Neuronal stem cell (in vitro differentiated cells): ENCODE data around the gene DAPK2.

Experiments
- DNase-seq: peaks from one replicate; pipeline ENCODE4 v3.0.0-alpha.2; 2013; ENCODE audit warnings: low spot score
- H2AFZ ChIP-seq: one replicate; pipeline ENCODE4 v1.6.1; 2013; ENCODE audit warnings: mild to moderate bottlenecking, low read length, inconsistent platforms
- H2AK5ac ChIP-seq: 2 replicates; pipeline ENCODE4 v1.6.1; 2013; ENCODE audit warnings: low read depth, mild to moderate bottlenecking, inconsistent platforms, low read length, moderate library complexity, mixed read lengths
- H2BK120ac ChIP-seq: 2 replicates; pipeline ENCODE4 v1.6.1; 2013; ENCODE audit warnings: low read depth, mild to moderate bottlenecking, inconsistent platforms, low read length, moderate library complexity, mixed read lengths
- H2BK12ac ChIP-seq: one replicate; pipeline ENCODE4 v1.6.1; 2013; ENCODE audit warnings: low read length, inconsistent platforms
- H2BK15ac ChIP-seq: 2 replicates; pipeline ENCODE4 v1.6.1; 2013; ENCODE audit warnings: mild to moderate bottlenecking, low read length, inconsistent platforms, mixed read lengths
- H2BK5ac ChIP-seq: one replicate; pipeline ENCODE4 v1.6.1; 2013; ENCODE audit warnings: inconsistent platforms, mild to moderate bottlenecking, low read length, moderate library complexity
- H3K14ac ChIP-seq: one replicate; pipeline ENCODE4 v1.6.1; 2013; ENCODE audit warnings: low read length, inconsistent platforms
- H3K18ac ChIP-seq: 2 replicates; pipeline ENCODE4 v1.6.1; 2013; ENCODE audit warnings: low read length, inconsistent platforms
- H3K23ac ChIP-seq: 2 replicates; pipeline ENCODE4 v1.6.1; 2013; ENCODE audit warnings: low read depth, mild to moderate bottlenecking, mixed read lengths, low read length, inconsistent platforms; ENCODE audit not compliant: poor library complexity
- H3K27ac ChIP-seq: replicated peaks from 3 replicates; pipeline ENCODE4 v1.5.1; 2013; ENCODE audit warnings: low read length, inconsistent platforms
- H3K27me3 ChIP-seq, 3 experiments: 2 replicates each; pipeline ENCODE4 v1.6.1; 2013; ENCODE audit warnings: low read length in 3 of 3, mild to moderate bottlenecking in 2 of 3, inconsistent platforms in 1 of 3, low read depth in 1 of 3, mixed read lengths in 1 of 3, moderate library complexity in 1 of 3; ENCODE audit not compliant: control insufficient read depth in 3 of 3, insufficient read depth in 3 of 3
- H3K36me3 ChIP-seq, 2 donors: replicated peaks in 1 of 2; 2 replicates each; pipeline ENCODE4 v1.6.1; 2013; ENCODE audit warnings: low read length in 2 of 2; ENCODE audit not compliant: control insufficient read depth in 2 of 2, insufficient read depth in 2 of 2
- H3K4ac ChIP-seq: 2 replicates; pipeline ENCODE4 v1.6.1; 2013; ENCODE audit warnings: inconsistent platforms, mild to moderate bottlenecking, low read length, moderate library complexity
- H3K4me1 ChIP-seq, 2 donors: 1 replicate in 1 of 2; 2 replicates in 1 of 2; pipeline ENCODE4 v1.6.1; 2013; ENCODE audit warnings: low read length in 2 of 2, low read depth in 1 of 2; ENCODE audit not compliant: control insufficient read depth in 2 of 2, insufficient read depth in 1 of 2
- H3K4me2 ChIP-seq: one replicate; pipeline ENCODE4 v1.6.1; 2013; ENCODE audit warnings: mild to moderate bottlenecking, low read length, inconsistent platforms; ENCODE audit not compliant: insufficient read depth, poor library complexity, severe bottlenecking
- H3K4me3 ChIP-seq, 2 donors: 2 replicates each; pipeline ENCODE4 v1.5.1; 2013; ENCODE audit warnings: low read length in 2 of 2, mild to moderate bottlenecking in 2 of 2, inconsistent platforms in 1 of 2, moderate library complexity in 1 of 2
- H3K79me1 ChIP-seq: one replicate; pipeline ENCODE4 v1.6.1; 2013; ENCODE audit warnings: low read depth, mild to moderate bottlenecking, inconsistent platforms, low read length, moderate library complexity
- H3K9ac ChIP-seq: one replicate; pipeline ENCODE4 v1.6.1; 2013; ENCODE audit warnings: mild to moderate bottlenecking, low read depth, low read length, inconsistent platforms; ENCODE audit not compliant: poor library complexity
- H3K9me3 ChIP-seq, 2 donors: replicated peaks in 1 of 2; 2 replicates each; pipeline versions ENCODE3 to v1.6.1; 2013; ENCODE audit warnings: low read length in 2 of 2, mild to moderate bottlenecking in 2 of 2, inconsistent platforms in 1 of 2, low read depth in 1 of 2, mixed read lengths in 1 of 2, moderate library complexity in 1 of 2; ENCODE audit not compliant: control insufficient read depth in 2 of 2, insufficient read depth in 1 of 2
- H4K8ac ChIP-seq: one replicate; pipeline ENCODE4 v1.6.1; 2013; ENCODE audit warnings: low read depth, mild to moderate bottlenecking, inconsistent platforms, low read length, moderate library complexity
- H4K91ac ChIP-seq: one replicate; pipeline ENCODE4 v1.6.1; 2013; ENCODE audit warnings: low read length, low read depth, mild to moderate bottlenecking, inconsistent platforms; ENCODE audit not compliant: poor library complexity
- WGBS, 2 donors: extraction: QIAGEN DNeasy Blood & Tissue Kit; methylation state at CpG; one replicate each; pipeline ENCODE4 v1.1.7; 2013; ENCODE audit warnings: missing lambda C conversion rate in 2 of 2, mixed read lengths in 1 of 2; ENCODE audit not compliant: insufficient read length in 2 of 2, insufficient replicate concordance in 1 of 2; ENCODE audit errors: extremely low coverage in 2 of 2; 5-methylcytosine and 5-hydroxymethylcytosine counted together

DAPK2 gene

DNA sequence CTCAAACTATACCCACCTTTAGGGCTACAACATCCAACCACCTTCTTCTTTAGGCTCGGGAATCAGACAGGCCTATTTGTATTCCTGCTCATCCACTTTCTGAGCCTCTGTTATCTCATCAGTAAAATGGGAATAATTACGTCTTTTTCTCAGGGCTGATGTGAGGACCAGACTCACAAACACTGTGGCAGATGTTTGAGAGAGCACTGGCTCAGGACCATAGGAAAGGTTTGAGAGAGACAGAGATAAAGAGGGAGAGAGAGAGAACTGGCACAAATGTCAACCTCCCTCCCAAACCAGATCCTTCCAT is 4.8 kb upstream of the DAPK2 start:
- no peak overlapping the region for H4K91ac ChIP-seq

DNA sequence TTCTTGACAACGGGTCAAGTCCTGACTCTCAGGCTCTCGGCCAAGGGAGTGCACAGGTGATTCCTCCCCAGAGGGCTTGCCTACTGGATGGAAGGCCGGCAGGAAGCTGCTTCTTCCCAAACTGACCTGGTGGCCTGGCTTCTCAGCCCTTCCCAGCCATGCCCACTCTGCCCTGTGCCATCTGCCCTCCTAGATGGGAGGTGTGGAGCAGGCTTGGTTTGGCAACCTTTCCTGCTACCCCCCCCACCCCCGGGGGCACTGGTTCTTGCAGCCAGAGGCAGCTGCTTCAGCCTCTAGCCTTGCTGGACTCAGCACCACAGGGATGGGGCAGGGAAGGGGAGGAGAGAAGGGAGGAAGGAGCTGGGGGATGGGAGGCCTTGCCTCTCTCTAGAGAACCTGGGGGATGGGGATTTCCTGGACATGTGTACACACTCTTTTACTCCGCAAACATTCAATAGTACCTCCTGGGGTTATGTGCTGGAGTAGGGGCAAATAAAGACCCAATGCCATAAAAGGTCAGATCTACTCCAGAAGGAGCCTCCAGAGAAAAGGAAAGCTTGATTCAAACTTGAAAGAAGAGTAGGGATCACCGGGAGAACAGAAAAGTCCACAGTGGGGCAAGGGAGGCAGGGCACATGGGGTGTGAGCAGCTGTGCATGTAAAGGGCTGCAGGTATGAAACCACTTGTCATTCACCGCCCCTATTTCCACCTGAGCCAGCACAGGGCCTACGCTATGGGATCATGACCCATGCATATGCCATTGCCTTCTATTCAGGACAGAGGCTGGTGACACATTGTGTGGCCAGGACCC is 4.2 kb upstream of the DAPK2 start:
- Histone ChIP-seq H3K14ac (no peak overlapping the region), H3K27me3 (peaks cover 0 to 20% (median 0%) of the 10 kb centered on the region in 3 experiments), H3K4ac (no peak overlapping the region), H2AK5ac (no peak overlapping the region), H3K9me3 (no peaks in the 10 kb centered on the region), H3K27ac (no peak overlapping the region), H2BK5ac (no peak overlapping the region), H2AFZ (peak overlapping the region; percentile 60), H3K23ac (no peak overlapping the region), H3K9ac (peak overlapping the region; percentile 44), H4K8ac (no peak overlapping the region), H3K18ac (peak overlapping the region; percentile 89), H3K36me3 (no peaks in the 10 kb centered on the region), H2BK120ac (no peak overlapping the region), H2BK12ac (no peak overlapping the region), H3K4me1 (peaks cover 17 to 38% of the 10 kb centered on the region in 2 donors), H3K4me3 (no peak overlapping the region), H3K4me2 (no peak overlapping the region), H4K91ac (no peak overlapping the region), H3K79me1 (no peaks in the 10 kb centered on the region), H2BK15ac (peak overlapping the region; percentile 20)
- no CpG with 5 or more reads among the region's 8 CpGs for WGBS, 2 donors
- no peak for DNase-seq

More for the DNA sequence above, 4.8 kb upstream of the DAPK2 start:
- no peak overlapping the region for H3K4ac ChIP-seq
- no peak for DNase-seq
- H3K4me2 ChIP-seq = no peak overlapping the region
- no peaks in the 10 kb centered on the region for H3K36me3 ChIP-seq
- H3K27ac ChIP-seq = no peak overlapping the region
- no peak overlapping the region for H4K8ac ChIP-seq
- peaks cover 0 to 16% (median 0%) of the 10 kb centered on the region in 3 experiments for H3K27me3 ChIP-seq
- no peaks in the 10 kb centered on the region for H3K79me1 ChIP-seq
- H3K18ac ChIP-seq = no peak overlapping the region
- no peak overlapping the region for H2BK15ac ChIP-seq
- no peak overlapping the region for H3K4me3 ChIP-seq
- peaks cover 13 to 38% of the 10 kb centered on the region in 2 donors for H3K4me1 ChIP-seq
- no CpG with 5 or more reads among the region's 2 CpGs for WGBS, 2 donors
- H3K9me3 ChIP-seq = no peaks in the 10 kb centered on the region
- H3K9ac ChIP-seq = no peak overlapping the region
- no peak overlapping the region for H2BK12ac ChIP-seq
- no peak overlapping the region for H2BK5ac ChIP-seq
- no peak overlapping the region for H2BK120ac ChIP-seq
- H3K14ac ChIP-seq = no peak overlapping the region
- no peak overlapping the region for H2AK5ac ChIP-seq
- no peak overlapping the region for H3K23ac ChIP-seq
- no peak overlapping the region for H2AFZ ChIP-seq

- no peaks in the 10 kb centered on the region for H3K79me1 ChIP-seq
- H3K36me3 ChIP-seq = no peaks in the 10 kb centered on the region
- no peak overlapping the region for H3K4me3 ChIP-seq
- no peak overlapping the region for H2BK15ac ChIP-seq
- H3K23ac ChIP-seq = no peak overlapping the region
- no peak overlapping the region for H3K14ac ChIP-seq
- no peak overlapping the region for H3K18ac ChIP-seq
- H3K9ac ChIP-seq = no peak overlapping the region
- no peak overlapping the region for H3K4me2 ChIP-seq
- H2BK5ac ChIP-seq = no peak overlapping the region
- H3K27me3 ChIP-seq = peaks cover 0 to 24% (median 0%) of the 10 kb centered on the region in 3 experiments
- no peak overlapping the region for H4K8ac ChIP-seq
- no peak overlapping the region for H3K27ac ChIP-seq
- H2BK120ac ChIP-seq = no peak overlapping the region
- H4K91ac ChIP-seq = no peak overlapping the region
- WGBS, 2 donors = no CpG with 5 or more reads among the region's 1 CpG
- H2AK5ac ChIP-seq = no peak overlapping the region
- H2BK12ac ChIP-seq = no peak overlapping the region
- DNase-seq = no peak
- H3K4me1 ChIP-seq = peaks cover 18 to 38% of the 10 kb centered on the region in 2 donors
- H2AFZ ChIP-seq = no peak overlapping the region
- no peak overlapping the region for H3K4ac ChIP-seq
- no peaks in the 10 kb centered on the region for H3K9me3 ChIP-seq
Measured at GRCh38 chr15:64048781-64049460, 2.6 kb upstream of the DAPK2 start.

- Histone ChIP-seq H3K18ac (peak overlapping the region; percentile 55), H3K4me1 (peaks cover 14 to 15% of the 10 kb centered on the region in 2 donors), H3K4me2 (peak overlapping the region; percentile 77), H3K27ac (no peak overlapping the region), H3K9ac (peak overlapping the region; percentile 52), H3K79me1 (no peaks in the 10 kb centered on the region), H4K91ac (no peak overlapping the region), H2BK120ac (no peak overlapping the region), H3K4me3 (peak overlapping the region; percentile 18 to 80), H2BK5ac (no peak overlapping the region), H2BK15ac (peak overlapping the region; percentile 7), H2BK12ac (no peak overlapping the region), H3K36me3 (no peaks in the 10 kb centered on the region), H3K9me3 (no peaks in the 10 kb centered on the region), H2AFZ (peak overlapping the region; percentile 51), H2AK5ac (peak overlapping the region; percentile 44), H3K27me3 (peaks cover 0 to 24% (median 0%) of the 10 kb centered on the region in 3 experiments), H4K8ac (no peak overlapping the region), H3K4ac (no peak overlapping the region), H3K14ac (peak overlapping the region; percentile 72), H3K23ac (no peak overlapping the region)
- no CpG with 5 or more reads among the region's 76 CpGs for WGBS, 2 donors
- peak; percentile 8 for DNase-seq
Measured at GRCh38 chr15:64045774-64046420, 388 bp downstream of the DAPK2 start.
